NCI-H446 (cell line): Measurements from ENCODE around the gene SDHB.

Experiments used
- DNase-seq, 2 experiments: peaks; one replicate each; lab custom pipeline; 2025; lab: John Stamatoyannopoulos, UW

The SDHB gene

GRCh38 chr1:16986560-16986959, 67.3 kb downstream of the SDHB start:
- DNase-seq = no peak

GRCh38 chr1:16986113-16986512, 67.7 kb downstream of the SDHB start:
- no peak for DNase-seq

GRCh38 chr1:16984717-16985116, 69.1 kb downstream of the SDHB start:
- DNase-seq = peak; percentile 94 to 98

GRCh38 chr1:16983649-16984048, 70.2 kb downstream of the SDHB start:
- DNase-seq = no peak

GRCh38 chr1:16982902-16983301, 70.9 kb downstream of the SDHB start:
- no peak for DNase-seq

- no peak for DNase-seq
Measured at GRCh38 chr1:16981269-16981849, 72.5 kb downstream of the SDHB start.

GRCh38 chr1:16980473-16981268, 73.2 kb downstream of the SDHB start, which contains the start of gene MFAP2:
Gene MFAP2 (minus strand): TSS chr1:16980620. CDS start chr1:16978273, 2,347 bp downstream.
- DNase-seq = no peak

GRCh38 chr1:16979475-16980327, 74.1 kb downstream of the SDHB start:
- DNase-seq = no peak

- DNase-seq = peak in 1 of 2 experiments; percentile 78
Measured at GRCh38 chr1:16978567-16979474, 75.0 kb downstream of the SDHB start.

- DNase-seq = no peak
Measured at GRCh38 chr1:16978139-16978538, 75.7 kb downstream of the SDHB start.

- DNase-seq = no peak
Measured at GRCh38 chr1:16977377-16977776, 76.5 kb downstream of the SDHB start.

- no peak for DNase-seq
Measured at GRCh38 chr1:16976966-16977365, 76.9 kb downstream of the SDHB start.

- no peak for DNase-seq
Measured at GRCh38 chr1:16975838-16976237, 78.0 kb downstream of the SDHB start.

GRCh38 chr1:16975211-16975610, 78.6 kb downstream of the SDHB start:
- no peak for DNase-seq

- no peak for DNase-seq
Measured at GRCh38 chr1:16973215-16973614, 80.6 kb downstream of the SDHB start.

- no peak for DNase-seq
Measured at GRCh38 chr1:16972189-16972895, 81.5 kb downstream of the SDHB start.

GRCh38 chr1:16971341-16972188, 82.3 kb downstream of the SDHB start:
- no peak for DNase-seq

- DNase-seq = no peak
Measured at GRCh38 chr1:16970132-16970910, 83.5 kb downstream of the SDHB start.

GRCh38 chr1:16969651-16970050, 84.2 kb downstream of the SDHB start:
- DNase-seq = no peak
